HepG2 (cell line): ENCODE data around the gene C1GALT1. TPM values are rescaled to one million over a fixed set of nuclear protein-coding genes. Genes with fewer than 3 reads are reported as not detected.
A peak's percentile ranks its signal among the peaks of the same experiment; 100 is the strongest.

Experiments
- ATAC-seq: fragments of 200-7000 bp; cut with Tn5 transposase; 3 replicates; pipeline ENCODE4 v1.9.1; 2020; ENCODE audit warnings: mild to moderate bottlenecking, moderate library complexity
- BruUV-seq: library from RNA; stranded (reverse); fragments of 400-500 nt; replicated peaks from 2 replicates; lab custom pipeline; 2021; lab: Mats Ljungman, UMichigan
- CTCF ChIA-PET: fragments of 300-600 bp; formaldehyde crosslinking; extraction: SDS; loops from one replicate; lab custom pipeline; 2021; ENCODE audit warnings: low total read pairs, inconsistent platforms, low intra/inter-chr PET ratio; lab: Yijun Ruan, JAX
- POLR2A ChIA-PET: fragments of 350-600 bp; sonication (Branson Sonifier 250); formaldehyde crosslinking; loops from one replicate; lab custom pipeline; 2020; ENCODE audit warnings: antibody characterized with exemption, inconsistent platforms; lab: Yijun Ruan, JAX
- DNase-seq: peaks from one replicate; pipeline ENCODE4 v3.0.0-alpha.2; 2015; ENCODE audit warnings: low spot score
- FAIRE-seq: peaks from 3 replicates; lab custom pipeline; 2011; peaks lifted over from hg19 to GRCh38; lab: Jason Lieb, UNC
- H2AFZ ChIP-seq: one replicate; pipeline ENCODE4 v1.6.1; 2011; ENCODE audit warnings: low read length, inconsistent platforms
- H3K27ac ChIP-seq: fragments of 300-600 bp; 3 replicates; pipeline ENCODE4 v1.8.0; 2011; ENCODE audit warnings: mixed run types, mild to moderate bottlenecking, mixed read lengths, low read length, inconsistent platforms; ENCODE audit not compliant: insufficient read depth; ENCODE audit errors: extremely low read length
- H3K27me3 ChIP-seq, 2 experiments: fragments of 200-600 bp in 1 of 2; 2 replicates in 1 of 2; 3 replicates in 1 of 2; pipeline versions ENCODE4 v1.6.0 to v1.8.0; 2011; ENCODE audit warnings: low read length in 2 of 2, mild to moderate bottlenecking in 2 of 2, moderate library complexity in 2 of 2, inconsistent platforms in 1 of 2; ENCODE audit not compliant: insufficient read depth in 2 of 2, control insufficient read depth in 1 of 2
- H3K36me3 ChIP-seq, 2 experiments: fragments of 200-600 bp in 1 of 2; replicated peaks in 1 of 2; 2 replicates in 1 of 2; 3 replicates in 1 of 2; pipeline versions ENCODE4 v1.5.1 to v1.8.0; 2011; ENCODE audit warnings: low read length in 2 of 2, inconsistent platforms in 1 of 2; ENCODE audit not compliant: insufficient read depth in 2 of 2, control insufficient read depth in 1 of 2
- H3K4me1 ChIP-seq: 2 replicates; pipeline ENCODE4 v1.5.1; 2012; ENCODE audit warnings: low read length, inconsistent platforms; ENCODE audit not compliant: insufficient read depth
- H3K4me2 ChIP-seq: 2 replicates; pipeline ENCODE4 v1.6.0; 2011; ENCODE audit warnings: low read depth, low read length, inconsistent platforms
- H3K4me3 ChIP-seq, 3 experiments: fragments of 200-600 bp in 1 of 3; sonication (generic), shearing (Covaris generic) in 1 of 3; replicated peaks in 1 of 3; 2 replicates each; pipeline ENCODE4 v1.5.1; 2011 to 2016; ENCODE audit warnings: low read length in 3 of 3, inconsistent platforms in 2 of 3, low read depth in 2 of 3, mild to moderate bottlenecking in 2 of 3, control low read depth in 1 of 3, mixed read lengths in 1 of 3; ENCODE audit not compliant: insufficient read depth in 1 of 3
- H3K79me2 ChIP-seq: one replicate; pipeline ENCODE4 v1.6.1; 2011; ENCODE audit warnings: low read length, inconsistent platforms; ENCODE audit not compliant: insufficient read depth
- H3K9ac ChIP-seq: 2 replicates; pipeline ENCODE4 v1.6.0; 2011; ENCODE audit warnings: mild to moderate bottlenecking, low read depth, low read length, inconsistent platforms; ENCODE audit not compliant: insufficient read depth
- H3K9me3 ChIP-seq: 2 replicates; pipeline ENCODE4 v1.5.1; 2012; ENCODE audit warnings: mild to moderate bottlenecking, low read length
- H4K20me1 ChIP-seq: 2 replicates; pipeline ENCODE4 v1.6.0; 2011; ENCODE audit warnings: inconsistent platforms, mild to moderate bottlenecking, low read length, moderate library complexity; ENCODE audit not compliant: insufficient read depth
- CHD2 ChIP-seq: IDR thresholded peaks from 2 replicates; pipeline ENCODE4 v1.6.1; 2011; ENCODE audit warnings: low read depth, low read length, improper control_type of control experiment
- ELF1 ChIP-seq: sonication (generic); formaldehyde crosslinking; IDR thresholded peaks from 2 replicates; pipeline ENCODE4 v1.4.0; 2020; ENCODE audit warnings: missing genetic modification reagents
- EZH2 ChIP-seq: conservative IDR thresholded peaks from 2 replicates; pipeline ENCODE4 v1.6.1; 2012; ENCODE audit warnings: mild to moderate bottlenecking, low read depth, low read length, moderate library complexity
- PHB2 ChIP-seq: fragments of 450-650 bp; IDR thresholded peaks from 2 replicates; pipeline ENCODE4 v1.6.1; 2018; ENCODE audit not compliant: partially characterized antibody
- SIN3B ChIP-seq: fragments of 150-350 bp; IDR thresholded peaks from 2 replicates; pipeline ENCODE4 v1.6.1; 2014; ENCODE audit warnings: low read length
- ZFP91 ChIP-seq: sonication (generic); formaldehyde crosslinking; IDR thresholded peaks from 2 replicates; pipeline ENCODE4 v1.9.0; 2022; ENCODE audit warnings: missing genetic modification reagents, mild to moderate bottlenecking, borderline replicate concordance
- ZFX ChIP-seq: sonication (generic); formaldehyde crosslinking; IDR thresholded peaks from 2 replicates; pipeline ENCODE4 v1.4.0; 2020; ENCODE audit warnings: mild to moderate bottlenecking, low read depth, missing genetic modification reagents, moderate library complexity
- ZFYVE20 ChIP-seq: sonication (generic); formaldehyde crosslinking; IDR thresholded peaks from 2 replicates; pipeline ENCODE4 v1.8.0; 2023; ENCODE audit warnings: low read depth, mild to moderate bottlenecking, moderate library complexity, missing genetic modification reagents, borderline replicate concordance
- ZNF121 ChIP-seq: sonication (generic); formaldehyde crosslinking; IDR thresholded peaks from 2 replicates; pipeline ENCODE4 v1.5.0; 2020; ENCODE audit warnings: mild to moderate bottlenecking, missing genetic modification reagents
- ZNF558 ChIP-seq: sonication (generic); formaldehyde crosslinking; IDR thresholded peaks from 2 replicates; pipeline ENCODE4 v1.9.0; 2022; ENCODE audit warnings: mild to moderate bottlenecking, missing genetic modification reagents, borderline replicate concordance
- ZNF703 ChIP-seq: sonication (generic); formaldehyde crosslinking; IDR thresholded peaks from 2 replicates; pipeline ENCODE4 v1.5.1; 2020; ENCODE audit warnings: missing genetic modification reagents, mild to moderate bottlenecking, moderate library complexity, borderline replicate concordance
- ZNF777 ChIP-seq: sonication (generic); formaldehyde crosslinking; IDR thresholded peaks from 2 replicates; pipeline ENCODE4 v1.4.0; 2020; ENCODE audit warnings: missing genetic modification reagents
- WGBS: methylation state at CpG from one replicate; pipeline ENCODE4 v1.1.6; 2017; ENCODE audit warnings: low lambda C conversion rate; 5-methylcytosine and 5-hydroxymethylcytosine counted together
- in situ Hi-C: cut with HindIII; loops from 2 replicates; pipeline ENCODE4 v1.10.0; 2017; ENCODE audit warnings: low pct_unique_long_range_greater_than_20kb; ENCODE audit not compliant: extremely low pct_ligation_motif_present
- intact Hi-C: fragments of 100-400 bp; cut with micrococcal nuclease; formaldehyde crosslinking; loops from one replicate; pipeline ENCODE4 v1.10.0; 2022; ENCODE audit not compliant: unreplicated experiment
- polyA plus RNA-seq, 8 experiments: library from polyadenylated mRNA; depleted of rRNA in 3 of 8; stranded (reverse) in 7 of 8; unstranded in 1 of 8; fragments of >200 nt; fragmentation: Illumina TruSeq in 4 of 8; extraction: Trizol in 4 of 8; gene quantifications; 2 replicates each; pipeline versions ENCODE4 v1.2.1 to v1.2.3, GENCODE V29; 2011 to 2016; ENCODE audit warnings: low read depth in 4 of 8, missing spikeins in 1 of 8, mixed read lengths in 1 of 8; ENCODE audit not compliant: insufficient read depth in 1 of 8
- total RNA-seq, 5 experiments: library from RNA; depleted of rRNA; stranded (reverse); fragments of >200 nt; fragmentation: Illumina TruSeq; extraction: Trizol; gene quantifications; 2 replicates each; pipeline ENCODE4 v1.2.3, GENCODE V29; 2016; ENCODE audit warnings: low read depth in 1 of 5
- TF ChIP-seq, protein P1 (sequence below): sonication (generic); formaldehyde crosslinking; IDR thresholded peaks from 2 replicates; pipeline ENCODE4 v1.5.0; 2020; ENCODE audit warnings: missing genetic modification reagents
- TF ChIP-seq, protein P2 (sequence below): sonication (generic); formaldehyde crosslinking; IDR thresholded peaks from 2 replicates; pipeline ENCODE4 v1.5.0; 2020; ENCODE audit warnings: missing genetic modification reagents

Gene C1GALT1
- total and polyA plus RNA-seq, 2 of the 13 experiments (the other 11 are each of a cell fraction or from before 2014, with no cell fraction given) = 57.1 to 65.9 TPM

- 8% methylated on average over 3 of the region's 3 CpGs for WGBS
- TF ChIP-seq CHD2 (no peak), EZH2 (no peak), ZNF703 (CRISPR knock-in tag) (no peak)
- Histone ChIP-seq H4K20me1 (no peaks in the 10 kb centered on the region), H3K4me1 (no peaks in the 10 kb centered on the region), H3K27ac (no peak overlapping the region), H2AFZ (no peak overlapping the region), H3K9ac (no peak overlapping the region), H3K36me3 (no peaks in the 10 kb centered on the region), H3K9me3 (no peaks in the 10 kb centered on the region), H3K4me2 (no peak overlapping the region), H3K4me3 (no peak overlapping the region), H3K27me3 (no peaks in the 10 kb centered on the region), H3K79me2 (no peaks in the 10 kb centered on the region)
- BruUV-seq = no TSS peak
- intact Hi-C loops = no loop called here
- no peak for ATAC-seq
- DNase-seq = no peak
- in situ Hi-C loops = no loop called here
- FAIRE-seq = no peak
- ChIA-PET CTCF (no interaction called here), POLR2A (no interaction called here)
Observed at GRCh38 chr7:7276161-7276560, 93.8 kb downstream of the C1GALT1 start.

GRCh38 chr7:7290429-7291122 lies 108.2 kb downstream of the C1GALT1 start:
- POLR2A ChIA-PET = no interaction called here
- no peak for DNase-seq
- no peak overlapping the region for H3K27ac ChIP-seq
- intact Hi-C loops (no loop called here), in situ Hi-C loops (no loop called here)
- no peaks in the 10 kb centered on the region for H3K79me2 ChIP-seq
- H3K4me3 ChIP-seq = no peak overlapping the region
- no TSS peak for BruUV-seq
- ATAC-seq = peak; percentile 38; the same call in 1 of the 3 replicates
- WGBS = 26% methylated on average over 5 of the region's 5 CpGs
- CTCF ChIA-PET = interaction anchor here (1.6 kb wide), 1 partner anchor 187 kb away, joined by 8 read pairs; no protein-coding TSS in a partner anchor
- no peak overlapping the region for H3K9ac ChIP-seq
- no peak overlapping the region for H2AFZ ChIP-seq
- peaks cover 6% of the 10 kb centered on the region; the same call in 1 of the 2 replicates for H3K9me3 ChIP-seq
- FAIRE-seq = no peak
- no peak overlapping the region for H3K4me2 ChIP-seq
- no peaks in the 10 kb centered on the region for H3K36me3 ChIP-seq
- H3K27me3 ChIP-seq = peaks cover 0 to 4% of the 10 kb centered on the region in 2 experiments; a peak in 1 of 5 replicates
- H3K4me1 ChIP-seq = peaks cover 30% of the 10 kb centered on the region
- H4K20me1 ChIP-seq = no peaks in the 10 kb centered on the region
- TF ChIP-seq ZNF121 = no peak
- no peak for TF ChIP-seq ZFP91 (CRISPR knock-in tag)
- TF ChIP-seq, protein P1, sequence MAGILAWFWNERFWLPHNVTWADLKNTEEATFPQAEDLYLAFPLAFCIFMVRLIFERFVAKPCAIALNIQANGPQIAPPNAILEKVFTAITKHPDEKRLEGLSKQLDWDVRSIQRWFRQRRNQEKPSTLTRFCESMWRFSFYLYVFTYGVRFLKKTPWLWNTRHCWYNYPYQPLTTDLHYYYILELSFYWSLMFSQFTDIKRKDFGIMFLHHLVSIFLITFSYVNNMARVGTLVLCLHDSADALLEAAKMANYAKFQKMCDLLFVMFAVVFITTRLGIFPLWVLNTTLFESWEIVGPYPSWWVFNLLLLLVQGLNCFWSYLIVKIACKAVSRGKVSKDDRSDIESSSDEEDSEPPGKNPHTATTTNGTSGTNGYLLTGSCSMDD (CRISPR knock-in tag) = no peak
- no peak for TF ChIP-seq ZFX (CRISPR knock-in tag)
- no peak for TF ChIP-seq ZNF558 (CRISPR knock-in tag)
- no peak for TF ChIP-seq ELF1 (CRISPR knock-in tag)
- TF ChIP-seq ZNF777 (CRISPR knock-in tag) = no peak
- TF ChIP-seq SIN3B = no peak
- TF ChIP-seq PHB2 = no peak
- TF ChIP-seq ZFYVE20 (CRISPR knock-in tag) = no peak
- TF ChIP-seq, protein P2, sequence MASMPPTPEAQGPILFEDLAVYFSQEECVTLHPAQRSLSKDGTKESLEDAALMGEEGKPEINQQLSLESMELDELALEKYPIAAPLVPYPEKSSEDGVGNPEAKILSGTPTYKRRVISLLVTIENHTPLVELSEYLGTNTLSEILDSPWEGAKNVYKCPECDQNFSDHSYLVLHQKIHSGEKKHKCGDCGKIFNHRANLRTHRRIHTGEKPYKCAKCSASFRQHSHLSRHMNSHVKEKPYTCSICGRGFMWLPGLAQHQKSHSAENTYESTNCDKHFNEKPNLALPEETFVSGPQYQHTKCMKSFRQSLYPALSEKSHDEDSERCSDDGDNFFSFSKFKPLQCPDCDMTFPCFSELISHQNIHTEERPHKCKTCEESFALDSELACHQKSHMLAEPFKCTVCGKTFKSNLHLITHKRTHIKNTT = no peak
